Dermis blood vessel endothelial cell (primary cell): ENCODE data around the gene CTSS. TPM values are rescaled to one million over a fixed set of nuclear protein-coding genes. Genes with fewer than 3 reads are reported as not detected.
"Not testable (repeated sequence)": the region's sequence is repeated elsewhere in the genome, so short reads cannot be mapped to it uniquely, and the experiment has no call there.

Experiments used
- DNase-seq: peaks from one replicate; pipeline ENCODE4 v3.0.0; 2010
- total RNA-seq: library from RNA; depleted of rRNA; stranded (reverse); fragments of >200 nt; gene quantifications from 2 replicates; pipeline ENCODE4 v1.2.3, GENCODE V29; 2014

Gene CTSS
- total RNA-seq, 1 donor from 2014 or later: 57.5 TPM

DNA sequence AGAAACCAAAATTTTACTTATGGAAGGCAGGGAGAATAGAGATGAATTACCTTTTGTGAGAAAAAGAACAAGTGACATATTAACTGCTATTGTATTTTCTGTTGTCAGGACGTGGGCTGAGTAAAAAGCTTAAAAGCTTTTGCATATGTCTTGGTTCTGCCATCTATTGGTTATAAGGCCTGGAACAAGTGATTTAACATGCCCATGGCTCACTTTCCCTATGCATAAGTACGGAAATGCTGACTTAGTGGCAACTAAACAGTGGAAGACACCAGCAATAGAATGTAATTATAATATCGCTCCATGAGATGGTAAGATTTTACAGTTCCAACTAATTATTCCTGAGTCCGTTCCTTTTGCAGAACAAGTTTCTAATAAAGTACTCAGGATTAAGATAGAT is 6.7 kb upstream of the CTSS start:
- no peak for DNase-seq

- not testable (repeated sequence) for DNase-seq
These were observed 2.1 kb upstream of the CTSS start for GRCh38 chr1:150767704-150768103.

DNA sequence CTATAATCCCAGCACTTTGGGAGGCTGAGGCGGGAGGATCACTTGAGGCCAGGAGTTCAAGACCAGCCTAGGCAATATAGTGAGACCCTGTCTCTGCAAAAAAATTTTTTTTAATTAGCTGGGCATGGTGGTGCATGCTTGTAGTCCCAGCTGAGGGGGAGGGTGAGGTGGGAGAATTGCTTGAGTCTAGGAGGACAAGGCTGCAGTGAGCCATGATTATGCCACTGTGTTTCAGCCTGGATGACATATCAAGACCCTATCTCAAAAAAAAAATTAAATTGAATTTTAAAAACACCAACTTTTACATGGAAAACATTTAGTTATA is 361 bp upstream of the CTSS start:
- not testable (repeated sequence) for DNase-seq

DNA sequence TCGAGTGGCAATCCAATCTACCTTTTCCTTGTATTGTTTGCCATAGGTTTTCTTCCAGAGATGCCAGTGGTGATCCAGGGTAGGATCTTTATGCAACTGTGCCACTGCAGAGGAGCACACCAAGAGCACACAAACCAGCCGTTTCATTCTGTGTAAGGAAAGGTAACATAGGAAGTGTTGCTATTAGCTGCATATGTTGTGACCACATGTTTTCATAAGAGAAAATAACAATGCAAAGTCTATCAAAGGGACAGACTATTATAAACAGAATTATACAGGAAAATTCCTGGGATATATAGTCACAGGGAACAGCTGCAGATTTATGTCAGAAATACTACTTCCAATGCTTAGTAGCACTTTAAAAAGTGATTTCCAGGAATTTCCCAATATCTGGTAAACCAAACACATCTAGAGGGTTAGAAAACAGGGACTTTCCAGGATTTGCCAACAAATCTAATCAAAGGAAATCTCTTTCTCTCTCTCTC is 919 bp downstream of the CTSS start:
- peak; percentile 87 for DNase-seq

GRCh38 chr1:150763018-150763417 is 2.6 kb downstream of the CTSS start:
- DNase-seq: no peak

GRCh38 chr1:150762552-150762951 is 3.0 kb downstream of the CTSS start:
- no peak for DNase-seq

GRCh38 chr1:150761801-150762200 is 3.8 kb downstream of the CTSS start:
- no peak for DNase-seq

DNA sequence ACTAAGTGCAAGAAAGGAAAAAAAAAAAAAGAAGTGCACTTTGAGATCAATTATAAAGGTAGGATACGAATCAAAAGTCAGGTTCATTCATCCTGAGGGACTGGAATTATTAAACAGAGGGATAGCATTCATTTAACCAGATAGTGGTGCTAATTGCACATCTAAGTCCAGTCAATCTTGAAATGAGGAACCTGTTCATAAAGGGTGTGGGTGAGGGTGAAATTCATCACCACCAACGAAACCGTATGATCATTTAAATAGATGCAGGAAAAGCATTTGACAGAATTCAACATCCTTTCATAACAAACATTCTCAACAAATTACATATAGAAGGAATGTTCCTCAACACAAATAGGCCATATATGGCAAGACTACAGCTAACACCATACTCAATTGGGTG is 5.6 kb downstream of the CTSS start:
- DNase-seq: no peak

DNA sequence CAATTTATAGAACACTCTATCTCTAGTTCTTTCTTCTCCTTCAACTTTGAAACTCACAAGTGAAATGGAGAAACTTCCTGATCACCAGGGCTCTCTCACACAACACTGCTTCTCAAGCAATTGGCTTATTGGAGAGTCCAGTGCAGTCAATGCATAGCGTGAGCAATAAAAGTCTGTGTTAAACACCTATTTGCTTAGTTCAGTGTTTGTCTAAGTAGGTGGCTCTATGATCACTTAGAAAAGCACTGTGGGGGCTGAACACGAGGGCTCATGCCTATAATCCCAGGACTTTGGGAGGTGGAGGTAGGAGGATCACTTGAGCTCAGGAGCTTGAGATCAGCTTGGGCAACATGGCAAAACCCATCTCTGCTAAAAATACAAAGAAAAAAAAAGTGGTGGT is 12.2 kb downstream of the CTSS start:
- no peak for DNase-seq

GRCh38 chr1:150751443-150751842 is 14.1 kb downstream of the CTSS start:
- no peak for DNase-seq

- no peak for DNase-seq
These were observed 15.8 kb downstream of the CTSS start for GRCh38 chr1:150749720-150750311.

DNA sequence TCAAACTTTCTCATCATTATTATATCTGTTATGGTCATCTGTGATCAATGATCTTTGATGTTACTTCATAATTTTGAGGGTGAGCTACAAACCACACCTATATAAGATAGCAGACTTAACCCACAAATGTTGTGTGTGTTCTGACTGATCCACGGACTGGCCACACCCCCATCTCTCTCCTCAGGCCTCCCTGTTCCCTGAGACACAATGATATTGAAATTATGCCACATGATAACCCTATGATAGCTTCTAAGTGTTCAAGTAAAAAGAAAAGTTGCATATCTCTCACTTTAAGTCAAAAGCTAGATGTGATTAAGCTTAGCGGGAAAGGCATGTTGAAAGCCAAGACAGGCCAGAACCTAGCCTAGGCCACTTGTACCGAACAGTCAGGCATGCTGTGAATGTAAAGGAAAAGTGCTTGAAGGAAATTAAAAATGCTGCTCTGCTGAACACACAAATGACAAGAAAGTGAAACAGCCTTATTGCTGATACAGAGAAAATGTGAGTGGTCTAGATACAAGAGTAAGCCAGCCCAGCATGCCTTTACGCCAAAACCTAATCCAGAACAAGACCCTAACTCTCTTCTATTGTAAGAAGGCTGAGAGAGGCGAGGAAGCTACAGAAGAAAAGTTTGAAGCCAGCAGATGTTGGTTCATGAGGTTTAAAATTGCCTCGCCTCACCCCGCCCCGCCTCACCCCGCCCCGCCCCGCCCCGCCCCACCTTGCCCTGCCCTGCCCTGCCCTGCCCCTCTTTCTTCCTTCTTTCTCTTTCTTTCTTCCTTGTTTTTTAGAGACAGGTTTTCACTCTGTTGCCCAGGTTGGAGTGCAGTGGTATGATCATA is 16.5 kb downstream of the CTSS start:
- DNase-seq: no peak

GRCh38 chr1:150730130-150730721 is 35.4 kb downstream of the CTSS start:
- no peak for DNase-seq

- no peak for DNase-seq
These were observed 41.2 kb downstream of the CTSS start for GRCh38 chr1:150724336-150724735.

DNA sequence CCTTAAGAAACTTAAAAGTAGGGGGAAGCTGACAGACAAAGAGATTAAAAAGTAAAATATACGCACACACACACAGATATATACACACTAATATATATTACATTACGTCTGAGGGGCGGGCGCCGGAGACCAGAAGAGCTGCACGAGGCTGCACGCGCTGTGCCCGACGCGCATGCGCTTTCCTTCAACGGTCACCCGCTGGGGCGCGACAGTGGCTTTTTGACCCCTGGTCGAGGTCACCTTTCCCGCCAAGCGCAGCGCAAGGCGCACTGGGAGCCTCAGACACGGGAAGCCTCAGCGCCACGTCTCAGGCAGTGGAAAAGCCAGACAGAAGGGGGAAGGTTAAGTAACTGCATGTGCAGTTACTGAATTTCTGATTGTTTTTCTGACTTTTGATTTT is 44.9 kb downstream of the CTSS start, which contains the start of gene HORMAD1:
Gene HORMAD1, minus strand, starts transcription at position 193 of the 400 bp plus-strand sequence. CDS start 1,390 bp downstream, outside the sequence.
- DNase-seq: no peak

DNA sequence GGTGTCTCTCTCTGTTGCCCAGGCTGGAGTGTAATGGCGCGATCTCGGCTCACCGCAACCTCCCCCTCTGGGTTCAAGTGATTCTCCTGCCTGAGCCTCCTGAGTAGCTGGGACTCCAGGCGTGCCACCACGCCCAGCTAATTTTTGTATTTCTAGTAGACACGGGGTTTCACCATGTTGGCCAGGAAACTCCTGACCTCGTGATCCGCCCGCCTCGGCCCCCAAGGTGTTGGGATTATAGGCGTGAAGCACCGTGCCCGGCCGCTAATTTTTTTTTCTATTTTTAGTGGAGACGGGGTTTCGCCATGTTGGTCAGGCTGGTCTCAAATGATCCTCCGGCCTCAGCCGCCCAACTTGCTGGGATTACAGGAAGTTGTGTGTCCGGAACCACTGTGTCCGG is 45.5 kb downstream of the CTSS start:
- DNase-seq: no peak

DNA sequence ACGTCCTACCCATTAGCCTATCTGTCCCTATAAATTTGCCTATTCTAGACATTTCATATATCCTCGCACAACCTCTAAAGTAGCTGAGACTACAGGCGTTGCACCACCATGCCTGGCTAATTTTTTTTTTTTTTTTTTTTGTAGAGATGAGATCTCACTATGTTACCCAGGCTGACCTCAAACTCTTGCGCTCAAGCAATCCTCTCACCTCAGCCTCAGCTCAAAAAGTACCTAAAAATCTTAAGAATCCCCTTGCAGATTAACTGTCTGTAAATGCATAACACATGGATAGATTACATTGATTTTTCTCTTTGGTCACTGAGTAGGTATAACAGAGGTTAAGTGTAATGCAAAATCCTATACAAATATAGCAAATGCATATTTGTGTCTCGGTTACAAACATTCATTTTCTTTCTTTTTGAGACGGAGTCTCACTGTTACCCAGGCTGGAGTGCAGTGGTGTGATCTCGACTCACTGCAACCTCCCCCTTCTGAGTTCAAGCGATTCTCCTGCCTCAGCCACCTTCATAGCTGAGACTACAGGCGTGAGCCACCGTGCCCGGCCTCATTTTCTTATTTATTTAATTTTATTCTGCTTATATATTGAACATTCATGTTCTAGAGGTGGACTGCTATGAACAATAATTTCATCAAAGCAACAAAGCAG is 47.2 kb downstream of the CTSS start:
- no peak for DNase-seq

- not testable (repeated sequence) for DNase-seq
These were observed 56.5 kb downstream of the CTSS start for GRCh38 chr1:150709031-150709430.

GRCh38 chr1:150708595-150708994 is 57.0 kb downstream of the CTSS start:
- DNase-seq: no peak

DNA sequence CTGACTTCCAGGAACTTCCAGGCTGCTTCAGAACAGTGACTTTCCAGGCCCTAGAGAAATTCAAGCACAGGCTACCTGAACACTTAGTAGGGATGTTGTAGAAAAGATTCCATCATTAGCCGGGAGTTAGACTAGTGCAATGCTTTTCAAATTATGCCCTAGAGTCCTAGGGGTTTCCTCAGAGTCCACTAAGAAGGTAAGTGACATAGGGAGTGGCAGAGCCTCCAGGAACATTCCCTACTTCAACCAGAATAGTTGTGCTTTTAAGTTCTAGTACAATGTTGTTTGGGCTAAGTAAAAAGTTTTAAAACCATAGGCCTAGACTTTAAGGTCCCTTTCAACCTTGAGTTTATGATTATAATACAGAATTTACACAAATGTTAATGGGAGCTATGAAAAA is 59.5 kb downstream of the CTSS start:
- DNase-seq: no peak

DNA sequence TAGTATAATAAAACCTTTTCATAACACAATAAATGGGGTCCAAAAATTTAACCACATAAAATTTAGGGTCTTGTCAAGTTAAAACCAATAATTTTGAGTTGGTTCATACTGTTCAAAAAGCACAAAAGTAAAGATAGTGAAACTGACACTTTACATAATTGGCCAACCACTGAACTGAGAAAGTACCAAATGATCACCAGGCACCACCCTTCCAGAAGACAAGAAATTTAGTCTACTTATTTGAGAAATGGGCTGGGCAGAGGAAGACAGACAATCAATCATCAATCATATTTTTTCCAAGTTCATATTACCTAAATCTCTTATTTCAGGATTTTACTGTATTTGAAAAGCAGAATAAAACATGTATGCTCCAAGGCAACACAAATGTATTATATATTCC is 62.2 kb downstream of the CTSS start:
- no peak for DNase-seq

DNA sequence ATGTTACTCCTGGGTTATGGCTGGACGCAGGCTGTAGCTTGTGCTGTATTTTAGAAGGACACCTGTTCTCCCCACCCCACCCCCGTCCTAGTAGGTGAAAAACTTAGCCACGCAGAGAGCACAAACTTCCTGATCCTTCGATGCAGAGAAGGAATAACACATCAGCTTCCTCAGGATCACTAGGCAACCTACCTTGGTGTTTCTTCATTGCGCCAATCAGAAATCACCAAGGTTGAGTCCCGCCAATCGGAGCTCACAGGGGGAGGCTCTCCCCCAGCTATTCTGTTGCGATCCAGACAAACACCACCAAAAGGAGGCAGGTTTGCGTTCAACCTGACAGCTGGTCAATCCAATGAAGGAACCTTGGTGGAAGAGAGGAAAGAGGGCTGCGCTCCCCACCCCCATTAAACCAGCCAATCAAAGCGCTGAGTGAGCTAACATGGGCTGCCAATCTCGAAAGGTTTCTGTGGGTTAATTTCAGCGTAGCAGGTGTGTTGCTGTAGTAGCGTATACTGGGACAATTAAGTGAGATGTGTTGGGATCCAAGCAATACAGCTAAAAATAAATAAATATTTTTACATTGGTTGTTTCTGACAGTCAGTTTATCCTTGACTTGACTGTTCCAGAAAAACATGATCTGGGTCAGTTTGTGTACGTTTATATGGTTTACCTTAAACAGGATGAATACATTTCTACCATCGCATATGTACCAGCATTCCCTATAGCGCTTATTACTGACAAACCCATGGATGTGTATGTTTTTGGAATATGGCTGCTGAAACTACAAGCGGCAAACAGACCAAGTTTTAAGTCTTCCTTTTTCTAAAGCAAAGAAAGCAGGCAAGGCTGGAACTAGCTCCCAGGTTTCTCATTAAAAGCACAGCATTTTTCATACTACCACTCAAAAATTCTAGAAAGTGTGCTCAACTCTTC is 68.3 kb downstream of the CTSS start, which contains the start of gene GOLPH3L:
Gene GOLPH3L, minus strand, starts transcription at position 160 of the 933 bp plus-strand sequence. CDS start 2,316 bp downstream, outside the sequence.
- peak; percentile 100 for DNase-seq
